ENCODE results near the gene STARD10. TPM values are rescaled to one million over a fixed set of nuclear protein-coding genes. Genes with fewer than 3 reads are reported as not detected.
A peak's percentile ranks its signal among the peaks of the same experiment; 100 is the strongest.

STARD10 gene
- total and polyA plus RNA-seq, 9 of the 15 experiments (the other 6 are each of a cell fraction or from before 2014, with no cell fraction given): 0.15 to 52.9 (median 32.3) TPM

GRCh38 chr11:72840780-72841179, 46.9 kb upstream of the STARD10 start:
- Histone ChIP-seq H3K27me3 (ENCODE audit: control insufficient read depth in 2 of 2, insufficient read depth in 2 of 2, low read length in 2 of 2) (no peaks in the 10 kb centered on the region), H4K20me1 (replicated peaks; ENCODE audit: control insufficient read depth, insufficient read depth, low read length) (no peaks in the 10 kb centered on the region), H3K36me3 (ENCODE audit: control insufficient read depth, insufficient read depth, low read length) (peaks cover 12% of the 10 kb centered on the region; the same call in 1 of the 3 replicates), H3K79me2 (ENCODE audit: control insufficient read depth, insufficient read depth, low read length) (no peaks in the 10 kb centered on the region), H2AFZ (ENCODE audit: low read depth, low read length) (no peak overlapping the region), H3K9me3 (replicated peaks; ENCODE audit: control insufficient read depth, insufficient read depth, low read depth, low read length) (no peaks in the 10 kb centered on the region), H3K4me2 (ENCODE audit: insufficient read depth, low read length) (no peak overlapping the region), H3K4me3 (no peak overlapping the region), H3K9ac (ENCODE audit: insufficient read depth in 1 of 2, low read depth in 2 of 2, low read length in 2 of 2) (no peak overlapping the region), H3K9me1 (ENCODE audit: control insufficient read depth, insufficient read depth, low read length) (no peaks in the 10 kb centered on the region), H3K4me1 (replicated peaks in 1 of 2; ENCODE audit: control insufficient read depth in 2 of 2, insufficient read depth in 2 of 2, low read length in 2 of 2) (no peaks in the 10 kb centered on the region; a peak in 1 of 5 replicates), H3K27ac (ENCODE audit: extremely low read depth, low read depth, low read length) (no peak overlapping the region)
- ATAC-seq: no peak
- WGBS (ENCODE audit: insufficient coverage, low coverage, missing lambda C conversion rate): 39% methylated on average over 4 of the region's 4 CpGs
- CTCF ChIA-PET (ENCODE audit: low intra/inter-chr PET ratio): interaction anchor here (1.1 kb wide), 1 partner anchor 16 kb away, joined by 6 read pairs; no protein-coding TSS in a partner anchor
- in situ Hi-C loops (cut with MboI): no loop called here
- POLR2A ChIA-PET: interaction anchor here (1.0 to 1.8 kb wide), 4 partner anchors 9 to 294 kb away, joined by 3 to 7 read pairs (median 4); no protein-coding TSS in a partner anchor
- intact Hi-C loops (cut with micrococcal nuclease): no loop called here
- no peak for DNase-seq (ENCODE audit: extremely low read depth in 1 of 4, low spot score in 3 of 4)
- FAIRE-seq: no peak
- no TSS peak for BruUV-seq (replicated peaks)
- TF ChIP-seq DLX4 (CRISPR knock-in tag; IDR thresholded peaks at IDR 0.05) (no peak), ZNF316 (IDR thresholded peaks at IDR 0.05) (peak; percentile 37; the same call in 1 of the 2 replicates), CEBPG (CRISPR knock-in tag; IDR thresholded peaks at IDR 0.05) (no peak), CEBPG (tag; conservative IDR thresholded peaks at IDR 0.05 in 1 of 2, IDR thresholded peaks at IDR 0.05 in 1 of 2) (peak; percentile 67 to 87), BHLHE40 (IDR thresholded peaks at IDR 0.05; ENCODE audit: low read length) (no peak), ZNF511 (CRISPR knock-in tag; IDR thresholded peaks at IDR 0.05) (no peak), CREB1 (IDR thresholded peaks at IDR 0.05) (no peak), CREB1 (CRISPR knock-in tag; IDR thresholded peaks at IDR 0.05) (no peak), MAFG (tag; conservative IDR thresholded peaks at IDR 0.05) (peak; percentile 47), CEBPB (tag; IDR thresholded peaks at IDR 0.05) (peak; percentile 60), ATF3 (IDR thresholded peaks at IDR 0.05) (peak; percentile 49; the same call in 1 of the 2 replicates), ATF3 (CRISPR knock-in tag; conservative IDR thresholded peaks at IDR 0.05) (no peak), C11orf30 (IDR thresholded peaks at IDR 0.05; ENCODE audit: low read depth) (peak; percentile 43; the same call in 1 of the 2 replicates)

Data from K562 (cell line).